ENCODE data around the gene MRPL22.
"Not testable (repeated sequence)": the region's sequence is repeated elsewhere in the genome, so short reads cannot be mapped to it uniquely, and the experiment has no call there.

Gene MRPL22

GRCh38 chr5:154976082-154976481 is 35.2 kb downstream of the MRPL22 start:
- H3K27me3 ChIP-seq (ENCODE audit: control insufficient read depth in 3 of 3, insufficient read depth in 3 of 3, low read depth in 1 of 3, low read length in 3 of 3); H3K9me3 ChIP-seq (replicated peaks in 1 of 2; ENCODE audit: control insufficient read depth in 2 of 2, insufficient read depth in 1 of 2, low read depth in 1 of 2, low read length in 2 of 2); H3K79me1 ChIP-seq (ENCODE audit: low read depth, low read length); H3K4me2 ChIP-seq (ENCODE audit: insufficient read depth, low read length, poor library complexity, severe bottlenecking); H4K8ac ChIP-seq (ENCODE audit: low read depth, low read length); H2BK12ac ChIP-seq (ENCODE audit: low read length); H4K91ac ChIP-seq (ENCODE audit: low read depth, low read length, poor library complexity); H3K4me1 ChIP-seq (ENCODE audit: control insufficient read depth in 2 of 2, insufficient read depth in 1 of 2, low read depth in 1 of 2, low read length in 2 of 2); H2BK5ac ChIP-seq (ENCODE audit: low read length); H3K4ac ChIP-seq (ENCODE audit: low read length); H3K23ac ChIP-seq (ENCODE audit: low read depth, low read length, poor library complexity); DNase-seq (ENCODE audit: low spot score); H3K27ac ChIP-seq (replicated peaks; ENCODE audit: low read length); H2AK5ac ChIP-seq (ENCODE audit: low read depth, low read length); H3K9ac ChIP-seq (ENCODE audit: low read depth, low read length, poor library complexity); H3K18ac ChIP-seq (ENCODE audit: low read length); H3K4me3 ChIP-seq (ENCODE audit: low read length in 2 of 2); H3K36me3 ChIP-seq (replicated peaks in 1 of 2; ENCODE audit: control insufficient read depth in 2 of 2, insufficient read depth in 2 of 2, low read length in 2 of 2); H2BK15ac ChIP-seq (ENCODE audit: low read length); H3K14ac ChIP-seq (ENCODE audit: low read length); H2AFZ ChIP-seq (ENCODE audit: low read length); H2BK120ac ChIP-seq (ENCODE audit: low read depth, low read length): not testable (repeated sequence)
- no CpG with 5 or more reads among the region's 9 CpGs for WGBS, 2 donors (ENCODE audit: extremely low coverage in 2 of 2, insufficient read length in 2 of 2, insufficient replicate concordance in 1 of 2)

DNA sequence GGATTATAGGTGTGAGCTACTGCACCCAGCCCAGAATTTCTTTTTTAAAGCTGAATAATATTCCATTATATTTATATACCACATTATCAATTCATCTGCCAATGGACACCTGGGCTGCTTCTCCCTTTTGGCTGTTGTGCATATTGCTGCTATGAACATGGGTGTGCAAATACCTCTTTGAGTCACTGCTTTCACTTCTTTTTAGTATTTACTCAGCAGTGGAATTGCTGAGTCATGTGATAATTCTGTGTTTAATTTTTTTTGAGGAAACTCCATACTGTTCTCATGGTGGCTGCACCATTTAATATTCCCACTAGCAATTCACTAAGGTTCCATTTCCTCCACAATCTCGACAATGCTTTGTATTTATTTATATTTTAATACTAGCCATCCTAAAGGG is 36.5 kb downstream of the MRPL22 start:
- H3K36me3 ChIP-seq (replicated peaks in 1 of 2; ENCODE audit: control insufficient read depth in 2 of 2, insufficient read depth in 2 of 2, low read length in 2 of 2) = no peaks in the 10 kb centered on the region
- H3K4me2 ChIP-seq (ENCODE audit: insufficient read depth, low read length, poor library complexity, severe bottlenecking) = no peak overlapping the region
- no peak overlapping the region for H3K18ac ChIP-seq (ENCODE audit: low read length)
- no peak overlapping the region for H3K27ac ChIP-seq (replicated peaks; ENCODE audit: low read length)
- H3K79me1 ChIP-seq (ENCODE audit: low read depth, low read length) = no peaks in the 10 kb centered on the region
- no peak overlapping the region for H2AFZ ChIP-seq (ENCODE audit: low read length)
- H4K8ac ChIP-seq (ENCODE audit: low read depth, low read length) = no peak overlapping the region
- H2BK5ac ChIP-seq (ENCODE audit: low read length) = no peak overlapping the region
- H4K91ac ChIP-seq (ENCODE audit: low read depth, low read length, poor library complexity) = no peak overlapping the region
- H3K14ac ChIP-seq (ENCODE audit: low read length) = no peak overlapping the region
- H2BK120ac ChIP-seq (ENCODE audit: low read depth, low read length) = no peak overlapping the region
- H2BK12ac ChIP-seq (ENCODE audit: low read length) = no peak overlapping the region
- no peak overlapping the region for H3K23ac ChIP-seq (ENCODE audit: low read depth, low read length, poor library complexity)
- H2AK5ac ChIP-seq (ENCODE audit: low read depth, low read length) = no peak overlapping the region
- H3K4me1 ChIP-seq (ENCODE audit: control insufficient read depth in 2 of 2, insufficient read depth in 1 of 2, low read depth in 1 of 2, low read length in 2 of 2) = no peaks in the 10 kb centered on the region
- DNase-seq (ENCODE audit: low spot score) = no peak
- H3K9ac ChIP-seq (ENCODE audit: low read depth, low read length, poor library complexity) = no peak overlapping the region
- no peak overlapping the region for H2BK15ac ChIP-seq (ENCODE audit: low read length)
- no peaks in the 10 kb centered on the region for H3K27me3 ChIP-seq (ENCODE audit: control insufficient read depth in 3 of 3, insufficient read depth in 3 of 3, low read depth in 1 of 3, low read length in 3 of 3)
- no peak overlapping the region for H3K4ac ChIP-seq (ENCODE audit: low read length)
- WGBS, 2 donors (ENCODE audit: extremely low coverage in 2 of 2, insufficient read length in 2 of 2, insufficient replicate concordance in 1 of 2) = no CpG with 5 or more reads among the region's 1 CpG
- H3K4me3 ChIP-seq (ENCODE audit: low read length in 2 of 2) = no peak overlapping the region
- peaks cover 0 to 5% of the 10 kb centered on the region in 2 donors for H3K9me3 ChIP-seq (replicated peaks in 1 of 2; ENCODE audit: control insufficient read depth in 2 of 2, insufficient read depth in 1 of 2, low read depth in 1 of 2, low read length in 2 of 2)

GRCh38 chr5:154978294-154978693 is 37.4 kb downstream of the MRPL22 start:
- H4K91ac ChIP-seq (ENCODE audit: low read depth, low read length, poor library complexity); H3K36me3 ChIP-seq (replicated peaks in 1 of 2; ENCODE audit: control insufficient read depth in 2 of 2, insufficient read depth in 2 of 2, low read length in 2 of 2); H2BK12ac ChIP-seq (ENCODE audit: low read length); H3K14ac ChIP-seq (ENCODE audit: low read length); H3K9ac ChIP-seq (ENCODE audit: low read depth, low read length, poor library complexity); H2BK120ac ChIP-seq (ENCODE audit: low read depth, low read length); H2BK15ac ChIP-seq (ENCODE audit: low read length); H3K4me2 ChIP-seq (ENCODE audit: insufficient read depth, low read length, poor library complexity, severe bottlenecking); DNase-seq (ENCODE audit: low spot score); H3K79me1 ChIP-seq (ENCODE audit: low read depth, low read length); H2AK5ac ChIP-seq (ENCODE audit: low read depth, low read length); H3K4me3 ChIP-seq (ENCODE audit: low read length in 2 of 2); H2AFZ ChIP-seq (ENCODE audit: low read length); H2BK5ac ChIP-seq (ENCODE audit: low read length); H3K27me3 ChIP-seq (ENCODE audit: control insufficient read depth in 3 of 3, insufficient read depth in 3 of 3, low read depth in 1 of 3, low read length in 3 of 3); H3K23ac ChIP-seq (ENCODE audit: low read depth, low read length, poor library complexity); H3K4me1 ChIP-seq (ENCODE audit: control insufficient read depth in 2 of 2, insufficient read depth in 1 of 2, low read depth in 1 of 2, low read length in 2 of 2); H3K9me3 ChIP-seq (replicated peaks in 1 of 2; ENCODE audit: control insufficient read depth in 2 of 2, insufficient read depth in 1 of 2, low read depth in 1 of 2, low read length in 2 of 2); H3K27ac ChIP-seq (replicated peaks; ENCODE audit: low read length); H3K4ac ChIP-seq (ENCODE audit: low read length); H4K8ac ChIP-seq (ENCODE audit: low read depth, low read length); H3K18ac ChIP-seq (ENCODE audit: low read length): not testable (repeated sequence)
- WGBS, 2 donors (ENCODE audit: extremely low coverage in 2 of 2, insufficient read length in 2 of 2, insufficient replicate concordance in 1 of 2) = no CpG with 5 or more reads among the region's 2 CpGs

GRCh38 chr5:154984946-154985516 is 44.2 kb downstream of the MRPL22 start:
- no peak overlapping the region for H3K18ac ChIP-seq (ENCODE audit: low read length)
- H2BK120ac ChIP-seq (ENCODE audit: low read depth, low read length) = no peak overlapping the region
- H3K9me3 ChIP-seq (replicated peaks in 1 of 2; ENCODE audit: control insufficient read depth in 2 of 2, insufficient read depth in 1 of 2, low read depth in 1 of 2, low read length in 2 of 2) = no peaks in the 10 kb centered on the region
- no peak overlapping the region for H2AFZ ChIP-seq (ENCODE audit: low read length)
- H3K36me3 ChIP-seq (replicated peaks in 1 of 2; ENCODE audit: control insufficient read depth in 2 of 2, insufficient read depth in 2 of 2, low read length in 2 of 2) = no peaks in the 10 kb centered on the region
- no peak overlapping the region for H3K14ac ChIP-seq (ENCODE audit: low read length)
- no peak overlapping the region for H3K23ac ChIP-seq (ENCODE audit: low read depth, low read length, poor library complexity)
- H2BK15ac ChIP-seq (ENCODE audit: low read length) = no peak overlapping the region
- H3K27ac ChIP-seq (replicated peaks; ENCODE audit: low read length) = no peak overlapping the region
- H3K4me3 ChIP-seq (ENCODE audit: low read length in 2 of 2) = no peak overlapping the region
- no peak overlapping the region for H3K4me2 ChIP-seq (ENCODE audit: insufficient read depth, low read length, poor library complexity, severe bottlenecking)
- H3K4ac ChIP-seq (ENCODE audit: low read length) = no peak overlapping the region
- H4K91ac ChIP-seq (ENCODE audit: low read depth, low read length, poor library complexity) = no peak overlapping the region
- no CpG with 5 or more reads among the region's 8 CpGs for WGBS, 2 donors (ENCODE audit: extremely low coverage in 2 of 2, insufficient read length in 2 of 2, insufficient replicate concordance in 1 of 2)
- no peak overlapping the region for H3K9ac ChIP-seq (ENCODE audit: low read depth, low read length, poor library complexity)
- H3K79me1 ChIP-seq (ENCODE audit: low read depth, low read length) = no peaks in the 10 kb centered on the region
- no peaks in the 10 kb centered on the region for H3K27me3 ChIP-seq (ENCODE audit: control insufficient read depth in 3 of 3, insufficient read depth in 3 of 3, low read depth in 1 of 3, low read length in 3 of 3)
- H4K8ac ChIP-seq (ENCODE audit: low read depth, low read length) = no peak overlapping the region
- H3K4me1 ChIP-seq (ENCODE audit: control insufficient read depth in 2 of 2, insufficient read depth in 1 of 2, low read depth in 1 of 2, low read length in 2 of 2) = no peaks in the 10 kb centered on the region
- H2BK12ac ChIP-seq (ENCODE audit: low read length) = no peak overlapping the region
- no peak overlapping the region for H2AK5ac ChIP-seq (ENCODE audit: low read depth, low read length)
- H2BK5ac ChIP-seq (ENCODE audit: low read length) = no peak overlapping the region
- DNase-seq (ENCODE audit: low spot score) = no peak
